Osteoblast (primary cell): ENCODE results near the gene IRX5. TPM values are rescaled to one million over a fixed set of nuclear protein-coding genes. Genes with fewer than 3 reads are reported as not detected.

ENCODE experiments used
- DNase-seq: peaks from one replicate; pipeline ENCODE4 v3.0.0; 2011; ENCODE audit warnings: low spot score, mixed read lengths; ENCODE audit not compliant: insufficient read length; ENCODE audit errors: missing footprints
- H2AFZ ChIP-seq: 2 replicates; pipeline ENCODE4 v1.6.0; 2011; ENCODE audit warnings: mild to moderate bottlenecking, low read length
- H3K27ac ChIP-seq: 2 replicates; pipeline ENCODE4 v1.5.1; 2011; ENCODE audit warnings: mild to moderate bottlenecking, low read depth, low read length, moderate library complexity
- H3K27me3 ChIP-seq: 2 replicates; pipeline ENCODE4 v1.6.0; 2012; ENCODE audit warnings: mild to moderate bottlenecking, control low read depth, inconsistent platforms, low read length, moderate library complexity; ENCODE audit not compliant: insufficient read depth
- H3K36me3 ChIP-seq: 2 replicates; pipeline ENCODE4 v1.5.1; 2011; ENCODE audit warnings: mild to moderate bottlenecking, low read length, control low read depth, moderate library complexity; ENCODE audit not compliant: insufficient read depth
- H3K4me1 ChIP-seq: 2 replicates; pipeline ENCODE4 v1.5.1; 2011; ENCODE audit warnings: mild to moderate bottlenecking, low read length, control low read depth, moderate library complexity; ENCODE audit not compliant: insufficient read depth
- H3K4me2 ChIP-seq: 2 replicates; pipeline ENCODE4 v1.6.0; 2011; ENCODE audit warnings: mild to moderate bottlenecking, low read length; ENCODE audit not compliant: insufficient read depth
- H3K4me3 ChIP-seq: fragments of 200-600 bp; sonication (generic); 3 replicates; pipeline ENCODE4 v1.5.1; 2012; ENCODE audit warnings: mild to moderate bottlenecking, low read length, inconsistent platforms; ENCODE audit not compliant: insufficient read depth
- H3K79me2 ChIP-seq: 2 replicates; pipeline ENCODE4 v1.6.0; 2012; ENCODE audit warnings: mild to moderate bottlenecking, low read length, control low read depth, inconsistent platforms; ENCODE audit not compliant: insufficient read depth
- H3K9me3 ChIP-seq: 2 replicates; pipeline ENCODE4 v1.5.1; 2011; ENCODE audit warnings: low read depth, low read length, control low read depth
- H4K20me1 ChIP-seq: 2 replicates; pipeline ENCODE4 v1.6.0; 2012; ENCODE audit warnings: mild to moderate bottlenecking, low read length, control low read depth; ENCODE audit not compliant: insufficient read depth
- CTCF ChIP-seq: IDR thresholded peaks from 2 replicates; pipeline ENCODE4 v1.5.1; 2011; ENCODE audit warnings: mild to moderate bottlenecking, low read depth, low read length, moderate library complexity; ENCODE audit errors: extremely low read depth
- total RNA-seq: library from RNA; depleted of rRNA; stranded (reverse); fragments of >200 nt; gene quantifications from 2 replicates; pipeline ENCODE4 v1.2.3, GENCODE V29; 2012

The IRX5 gene
- total RNA-seq, 1 donor, result 19.5 TPM

- no peak overlapping the region for H3K27ac ChIP-seq
- no peaks in the 10 kb centered on the region for H4K20me1 ChIP-seq
- TF ChIP-seq CTCF, result no peak
- H3K27me3 ChIP-seq, result no peaks in the 10 kb centered on the region
- no peaks in the 10 kb centered on the region for H3K9me3 ChIP-seq
- H3K36me3 ChIP-seq, result no peaks in the 10 kb centered on the region
- H3K4me2 ChIP-seq, result no peak overlapping the region
- no peaks in the 10 kb centered on the region for H3K4me1 ChIP-seq
- H3K79me2 ChIP-seq, result no peaks in the 10 kb centered on the region
- no peak overlapping the region for H3K4me3 ChIP-seq
- DNase-seq, result no peak
- H2AFZ ChIP-seq, result no peak overlapping the region
Observed at GRCh38 chr16:54962045-54962444, 31.4 kb downstream of the IRX5 start.

GRCh38 chr16:54964239-54964638 lies 33.6 kb downstream of the IRX5 start:
- Histone ChIP-seq H2AFZ (no peak overlapping the region), H3K4me2 (no peak overlapping the region), H3K4me3 (no peak overlapping the region), H4K20me1 (no peaks in the 10 kb centered on the region), H3K36me3 (no peaks in the 10 kb centered on the region), H3K27me3 (no peaks in the 10 kb centered on the region), H3K79me2 (no peaks in the 10 kb centered on the region), H3K9me3 (no peaks in the 10 kb centered on the region), H3K27ac (no peak overlapping the region), H3K4me1 (no peaks in the 10 kb centered on the region)
- DNase-seq, result no peak
- no peak for TF ChIP-seq CTCF

- Histone ChIP-seq H3K4me2 (no peak overlapping the region), H3K4me1 (no peaks in the 10 kb centered on the region)
- no peak for TF ChIP-seq CTCF
Observed at GRCh38 chr16:54965464-54965863, 34.8 kb downstream of the IRX5 start.

GRCh38 chr16:54968011-54968410 lies 37.3 kb downstream of the IRX5 start:
- Histone ChIP-seq H3K36me3 (no peaks in the 10 kb centered on the region), H3K4me1 (no peaks in the 10 kb centered on the region), H3K4me2 (no peak overlapping the region), H3K9me3 (no peaks in the 10 kb centered on the region), H3K4me3 (no peak overlapping the region), H4K20me1 (no peaks in the 10 kb centered on the region), H3K27me3 (no peaks in the 10 kb centered on the region), H3K27ac (no peak overlapping the region), H2AFZ (no peak overlapping the region), H3K79me2 (no peaks in the 10 kb centered on the region)
- no peak for TF ChIP-seq CTCF
- DNase-seq, result no peak

More at GRCh38 chr16:54965464-54965863, 34.8 kb downstream of the IRX5 start:
- H3K27me3 ChIP-seq, result no peaks in the 10 kb centered on the region
- no peak overlapping the region for H3K4me3 ChIP-seq
- H3K36me3 ChIP-seq, result no peaks in the 10 kb centered on the region
- no peak for DNase-seq
- H2AFZ ChIP-seq, result no peak overlapping the region
- no peaks in the 10 kb centered on the region for H4K20me1 ChIP-seq
- H3K9me3 ChIP-seq, result no peaks in the 10 kb centered on the region
- H3K79me2 ChIP-seq, result no peaks in the 10 kb centered on the region
- no peak overlapping the region for H3K27ac ChIP-seq
